Activated CD4-positive, alpha-beta T cell treated with anti-CD3 and anti-CD28 coated beads for 4 hours (primary cell): ENCODE results near the gene TMPRSS2.

Source experiments
- DNase-seq, 2 donors: peaks; one replicate each; pipeline ENCODE4 v3.0.0-alpha.2; 2020

The TMPRSS2 gene

GRCh38 chr21:41446586-41446985 is 61.4 kb downstream of the TMPRSS2 start:
- DNase-seq: no peak

GRCh38 chr21:41445465-41445862 is 62.5 kb downstream of the TMPRSS2 start:
- DNase-seq: no peak

DNA sequence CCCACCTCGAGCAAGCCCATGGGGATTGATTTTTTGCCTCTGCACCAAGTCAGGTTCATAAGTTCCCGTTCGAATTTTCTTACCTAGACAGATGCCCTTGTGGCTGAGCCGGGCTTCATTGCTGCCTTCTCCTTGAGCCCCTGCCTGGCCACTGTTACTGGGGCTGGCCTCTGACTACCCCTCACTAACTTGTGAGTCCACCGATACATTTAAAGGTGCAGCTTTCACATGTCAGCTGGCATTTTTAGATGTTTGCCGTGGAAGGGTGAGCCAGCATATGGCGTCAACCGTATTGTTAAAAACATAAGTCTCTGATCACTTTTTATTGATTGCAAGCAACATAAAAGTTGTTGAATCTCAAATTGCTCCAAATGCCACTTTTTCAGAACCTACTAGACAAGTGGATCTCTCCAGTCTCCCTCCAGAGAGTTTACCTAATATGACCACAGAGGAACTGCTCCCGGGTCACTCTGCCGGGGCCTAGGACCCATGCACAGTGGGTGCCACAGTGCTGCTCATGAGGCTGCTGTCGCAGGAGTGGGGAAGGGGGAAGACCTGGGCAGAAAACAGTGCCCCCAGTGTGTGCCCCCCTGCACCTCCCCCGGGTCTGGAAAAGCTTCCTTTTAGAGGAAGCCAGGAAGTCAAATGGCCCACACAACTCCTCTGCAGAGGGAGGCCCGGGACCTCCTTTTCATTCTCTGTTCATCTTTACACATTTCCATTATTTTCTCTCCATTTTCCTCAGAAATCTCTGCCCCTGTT is 63.1 kb downstream of the TMPRSS2 start:
- DNase-seq: no peak

GRCh38 chr21:41443562-41443961 is 64.4 kb downstream of the TMPRSS2 start:
- no peak for DNase-seq

GRCh38 chr21:41442481-41443186 is 65.3 kb downstream of the TMPRSS2 start:
- DNase-seq: no peak

DNA sequence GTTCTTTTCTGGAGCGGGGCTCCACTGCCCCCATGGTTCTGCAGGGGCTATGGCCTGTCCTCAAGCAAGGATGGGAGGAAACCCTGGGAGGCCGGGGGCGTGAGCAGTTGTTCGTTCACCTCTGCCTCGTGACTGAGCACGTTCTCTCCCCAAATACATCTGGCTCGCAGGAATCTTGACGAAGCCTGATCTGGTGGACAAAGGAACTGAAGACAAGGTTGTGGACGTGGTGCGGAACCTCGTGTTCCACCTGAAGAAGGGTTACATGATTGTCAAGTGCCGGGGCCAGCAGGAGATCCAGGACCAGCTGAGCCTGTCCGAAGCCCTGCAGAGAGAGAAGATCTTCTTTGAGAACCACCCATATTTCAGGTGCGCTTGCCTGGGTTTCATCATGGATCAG is 66.4 kb downstream of the TMPRSS2 start:
- no peak for DNase-seq

DNA sequence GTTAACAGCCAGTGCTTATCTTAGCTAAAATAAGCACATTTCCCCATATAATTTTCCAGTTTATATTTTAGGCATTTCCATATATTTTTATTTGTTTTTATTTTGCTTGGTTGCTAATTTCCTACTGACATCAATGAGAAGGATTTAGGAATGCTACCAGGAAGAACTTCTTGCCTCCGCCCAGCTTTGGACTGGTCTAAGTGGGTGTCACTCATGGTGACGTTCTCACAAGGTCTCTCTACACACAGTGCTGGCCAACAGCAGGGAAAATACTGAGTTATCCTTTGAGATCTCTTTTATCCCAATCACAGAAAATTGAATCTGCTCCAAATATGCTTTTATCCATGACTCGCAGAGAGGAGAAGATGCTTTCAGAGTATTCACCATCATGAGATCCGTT is 68.7 kb downstream of the TMPRSS2 start:
- DNase-seq: no peak

DNA sequence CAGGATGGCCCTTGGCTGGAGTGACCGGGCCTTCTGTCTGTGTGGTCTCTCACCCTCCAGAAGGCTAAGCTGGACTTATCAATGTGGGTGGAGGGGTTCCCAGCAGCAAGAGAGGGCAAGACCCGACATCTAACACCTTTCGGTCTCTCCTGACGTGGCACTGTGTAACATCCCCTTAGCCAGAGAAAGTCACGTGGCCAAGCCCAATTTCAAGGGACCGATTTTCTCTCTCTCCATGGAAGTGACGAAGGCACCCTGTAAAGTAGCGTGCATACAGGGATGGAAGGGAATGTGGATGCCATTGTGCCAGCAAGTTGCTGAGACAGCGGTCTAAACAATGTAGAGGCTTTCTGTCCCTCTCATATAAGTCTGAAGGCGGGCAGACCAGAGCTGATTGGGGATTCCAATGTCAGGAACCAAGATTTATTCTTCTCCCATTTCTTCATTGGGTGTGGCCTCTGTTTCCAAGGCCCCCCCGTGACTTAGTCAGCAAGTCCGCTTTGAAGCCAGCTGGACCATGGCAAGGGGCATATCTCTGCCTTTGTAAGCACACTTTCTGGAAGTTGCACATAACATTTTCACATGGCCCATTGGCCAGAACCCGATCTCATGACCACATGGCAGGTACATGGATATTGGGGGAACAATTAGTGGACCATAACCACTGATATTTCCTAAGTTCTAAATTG is 69.4 kb downstream of the TMPRSS2 start:
- no peak for DNase-seq

- no peak for DNase-seq
Measured at GRCh38 chr21:41437729-41438128, 70.2 kb downstream of the TMPRSS2 start.

DNA sequence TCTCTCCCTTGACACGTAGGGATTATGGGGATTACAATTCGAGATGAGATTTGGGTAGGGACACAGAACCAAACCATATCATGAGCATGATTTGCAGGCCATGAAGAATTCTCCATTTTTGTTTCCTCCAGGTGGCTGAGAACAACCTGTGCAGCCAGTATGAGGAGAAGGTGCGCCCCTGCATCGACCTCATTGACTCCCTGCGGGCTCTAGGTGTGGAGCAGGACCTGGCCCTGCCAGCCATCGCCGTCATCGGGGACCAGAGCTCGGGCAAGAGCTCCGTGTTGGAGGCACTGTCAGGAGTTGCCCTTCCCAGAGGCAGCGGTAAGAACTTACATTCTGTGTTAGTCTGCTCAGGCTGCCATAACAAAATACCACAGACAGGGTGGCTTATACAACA is 72.3 kb downstream of the TMPRSS2 start:
- no peak for DNase-seq

- no peak for DNase-seq
Measured at GRCh38 chr21:41433566-41433965, 74.4 kb downstream of the TMPRSS2 start.

DNA sequence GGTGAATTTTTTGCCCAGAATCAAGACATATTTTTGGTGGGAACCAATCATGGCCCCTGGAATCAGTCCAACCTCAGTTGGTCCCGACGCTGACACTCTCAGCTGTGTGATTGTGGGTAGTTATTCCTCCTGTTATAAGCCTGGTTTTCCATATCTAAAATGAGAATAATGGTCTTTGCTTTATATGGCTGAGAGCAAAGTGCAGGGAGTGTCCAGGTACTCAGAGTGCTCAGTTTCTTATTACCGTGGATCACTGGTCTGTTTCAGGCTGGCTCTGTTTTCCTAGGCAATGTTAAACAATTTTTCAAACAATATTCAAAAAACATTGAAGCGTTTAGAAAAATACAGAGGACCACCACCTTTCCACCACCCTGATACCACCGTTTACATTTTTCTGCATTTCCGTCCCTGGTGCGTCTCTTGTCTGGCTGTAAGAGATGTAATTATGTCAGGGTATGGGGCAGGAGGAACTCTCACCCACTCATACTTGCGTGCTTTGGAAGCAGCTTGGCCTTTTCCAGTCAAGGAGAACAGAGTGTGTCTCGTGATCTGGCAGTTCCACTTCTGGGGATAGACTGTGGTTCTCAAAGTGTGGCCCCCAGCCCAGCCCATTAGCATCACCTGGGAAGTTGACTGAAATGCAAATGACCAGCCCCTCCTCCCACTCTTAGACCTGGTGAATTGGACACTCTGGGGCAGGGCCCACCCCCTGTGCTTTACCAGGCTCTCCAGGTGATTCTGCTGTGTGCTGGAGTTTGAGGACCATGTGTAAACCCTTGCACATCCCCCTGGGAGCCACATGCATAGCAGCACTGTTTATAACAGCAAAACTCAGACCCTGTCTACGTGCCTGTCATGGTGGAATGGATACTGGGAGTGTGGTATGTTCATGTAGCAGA is 75.1 kb downstream of the TMPRSS2 start:
- DNase-seq: no peak

DNA sequence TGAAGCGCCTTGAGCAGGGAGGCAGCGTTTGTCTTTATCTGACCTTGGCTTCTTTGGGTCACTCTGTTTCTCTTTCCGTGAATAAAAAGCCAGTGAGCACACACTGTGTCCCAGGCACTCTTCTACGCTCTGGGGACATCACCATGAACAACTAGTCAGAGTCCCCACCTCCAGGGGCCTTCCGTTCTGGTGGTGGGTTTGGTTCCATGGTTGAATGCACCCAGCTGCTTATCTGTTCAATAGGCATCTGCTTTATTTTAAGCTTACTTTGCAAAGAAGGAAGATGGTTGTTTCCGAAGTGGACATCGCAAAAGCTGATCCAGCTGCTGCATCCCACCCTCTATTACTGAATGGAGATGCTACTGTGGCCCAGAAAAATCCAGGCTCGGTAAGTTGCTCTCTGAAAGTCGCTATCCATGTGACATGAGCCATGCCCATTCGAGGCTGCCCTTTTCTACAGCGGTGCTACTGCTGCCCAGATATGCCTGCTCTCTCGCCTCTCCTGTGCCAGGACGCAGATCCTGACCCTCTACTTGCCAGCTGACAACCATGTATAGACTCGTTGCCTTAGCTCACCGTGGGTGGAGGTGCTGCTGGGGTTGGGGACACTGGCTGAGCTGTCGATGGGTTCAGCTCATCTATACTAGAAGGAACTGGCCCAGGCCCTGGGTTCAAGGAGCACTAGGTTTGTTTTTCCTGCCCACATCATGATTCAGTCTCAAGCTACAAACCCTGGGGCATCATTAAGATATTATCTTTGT is 76.0 kb downstream of the TMPRSS2 start:
- no peak for DNase-seq

DNA sequence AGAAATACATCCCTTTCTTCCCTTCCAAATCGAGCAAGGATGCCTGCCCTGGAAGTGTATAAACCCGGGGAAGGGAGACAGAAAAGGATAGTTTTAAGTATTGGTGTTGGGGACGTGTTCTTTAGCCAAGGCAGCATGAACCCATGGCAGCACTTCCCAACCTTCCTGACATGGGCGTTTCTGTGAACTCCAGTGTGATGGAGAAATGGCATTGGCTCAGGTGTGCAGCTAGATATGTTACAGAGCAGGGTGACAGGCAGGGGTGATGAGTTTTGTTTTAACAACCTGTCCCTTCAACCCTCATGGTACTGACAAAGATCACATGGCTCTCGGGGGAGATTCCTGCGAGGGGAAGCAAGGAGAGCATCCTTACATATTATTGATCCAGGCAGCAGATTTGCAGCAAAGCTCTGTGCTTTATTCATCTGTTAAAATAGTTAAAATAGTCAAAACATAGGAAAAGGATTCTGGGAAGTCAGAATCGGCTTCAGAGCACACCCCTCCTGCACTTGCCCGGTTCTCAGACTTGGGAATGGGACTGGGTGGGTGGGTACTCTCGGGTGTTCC is 78.0 kb downstream of the TMPRSS2 start:
- DNase-seq: no peak

DNA sequence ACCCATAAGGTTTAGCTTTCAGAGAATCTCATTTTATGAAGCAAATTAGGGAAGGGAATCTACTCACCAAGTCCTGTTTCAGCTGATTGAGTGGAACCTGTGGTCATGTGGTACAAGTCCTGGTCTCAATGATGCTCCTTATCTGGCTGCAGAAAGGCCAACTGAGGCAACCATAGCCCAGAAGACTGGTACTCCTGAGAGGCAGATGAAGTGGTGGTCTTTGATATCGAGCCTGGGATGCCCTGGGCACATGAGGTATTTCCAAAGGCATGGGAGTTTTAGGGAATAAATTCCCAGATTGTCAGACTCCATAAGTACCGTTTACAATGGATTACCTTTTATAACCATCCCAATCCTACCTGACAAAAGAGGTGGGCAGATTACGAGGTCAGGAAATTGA is 78.7 kb downstream of the TMPRSS2 start:
- no peak for DNase-seq

- no peak for DNase-seq
Measured at GRCh38 chr21:41428847-41429246, 79.1 kb downstream of the TMPRSS2 start.

- no peak for DNase-seq
Measured at GRCh38 chr21:41428311-41428710, 79.6 kb downstream of the TMPRSS2 start.

DNA sequence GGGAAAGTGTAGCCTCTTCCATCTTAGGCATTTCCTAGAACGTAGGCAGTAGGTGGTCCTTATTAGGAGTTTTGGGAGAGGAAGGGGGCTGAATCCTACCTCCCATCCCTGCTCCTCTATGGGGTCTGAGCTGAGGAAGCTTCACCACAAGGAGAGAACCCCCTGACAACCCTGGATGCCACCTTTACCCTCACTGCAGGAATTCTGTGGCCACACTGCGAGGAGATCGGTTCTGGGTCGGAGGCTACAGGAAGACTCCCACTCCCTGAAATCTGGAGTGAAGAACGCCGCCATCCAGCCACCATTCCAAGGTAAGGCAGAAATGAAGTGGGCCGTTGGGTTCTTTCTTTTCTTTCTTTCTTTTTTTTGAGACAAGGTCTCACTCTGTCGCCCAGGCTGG is 80.4 kb downstream of the TMPRSS2 start:
- DNase-seq: no peak

GRCh38 chr21:41426676-41427404 is 81.1 kb downstream of the TMPRSS2 start:
- DNase-seq: peak in 1 of 2 donors; percentile 18

DNA sequence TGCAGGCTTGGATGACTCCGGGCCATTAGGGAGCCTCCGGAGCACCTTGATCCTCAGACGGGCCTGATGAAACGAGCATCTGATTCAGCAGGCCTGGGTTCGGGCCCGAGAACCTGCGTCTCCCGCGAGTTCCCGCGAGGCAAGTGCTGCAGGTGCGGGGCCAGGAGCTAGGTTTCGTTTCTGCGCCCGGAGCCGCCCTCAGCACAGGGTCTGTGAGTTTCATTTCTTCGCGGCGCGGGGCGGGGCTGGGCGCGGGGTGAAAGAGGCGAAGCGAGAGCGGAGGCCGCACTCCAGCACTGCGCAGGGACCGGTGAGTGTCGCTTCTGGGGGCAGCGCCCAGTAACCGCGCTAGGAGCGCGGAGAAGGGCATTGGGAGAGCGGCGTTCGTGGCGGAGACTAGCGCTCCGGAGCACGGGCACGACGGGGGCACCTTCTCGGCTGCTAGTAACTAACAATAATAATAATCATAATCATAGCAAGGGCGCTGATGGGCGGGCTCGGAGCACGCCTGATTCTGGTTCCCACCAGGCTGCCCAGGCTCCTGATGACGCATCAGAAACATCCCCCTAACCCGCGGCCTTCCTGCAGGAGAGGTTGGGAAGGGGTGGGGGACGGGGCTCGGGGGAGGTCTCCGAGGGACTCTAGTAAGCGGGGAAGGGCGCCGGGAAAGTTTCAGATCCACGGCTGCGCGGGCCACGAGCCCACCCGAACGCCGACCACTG is 81.8 kb downstream of the TMPRSS2 start, which contains the start of gene MX1:
TSS of gene MX1 (plus strand) at position 286 of the 722 bp plus-strand sequence. CDS start 5,832 bp downstream, outside the sequence.
- DNase-seq: peak; percentile 88
